Measurements from ENCODE around the gene CUX1. TPM values are rescaled to one million over a fixed set of nuclear protein-coding genes. Genes with fewer than 3 reads are reported as not detected.

Gene CUX1
- total RNA-seq, 1 donor from 2014 or later = 56.5 TPM

GRCh38 chr7:102096012-102096332 lies 278.5 kb downstream of the CUX1 start:
- H3K27ac Mint-ChIP-seq (ENCODE audit: unreplicated experiment) = no peak overlapping the region
- H3K27me3 Mint-ChIP-seq (ENCODE audit: unreplicated experiment) = no peaks in the 10 kb centered on the region
- peaks cover 3% of the 10 kb centered on the region for H3K9me3 Mint-ChIP-seq (ENCODE audit: unreplicated experiment)
- H3K36me3 Mint-ChIP-seq (ENCODE audit: unreplicated experiment) = no peaks in the 10 kb centered on the region
- TF ChIP-seq, protein P1, sequence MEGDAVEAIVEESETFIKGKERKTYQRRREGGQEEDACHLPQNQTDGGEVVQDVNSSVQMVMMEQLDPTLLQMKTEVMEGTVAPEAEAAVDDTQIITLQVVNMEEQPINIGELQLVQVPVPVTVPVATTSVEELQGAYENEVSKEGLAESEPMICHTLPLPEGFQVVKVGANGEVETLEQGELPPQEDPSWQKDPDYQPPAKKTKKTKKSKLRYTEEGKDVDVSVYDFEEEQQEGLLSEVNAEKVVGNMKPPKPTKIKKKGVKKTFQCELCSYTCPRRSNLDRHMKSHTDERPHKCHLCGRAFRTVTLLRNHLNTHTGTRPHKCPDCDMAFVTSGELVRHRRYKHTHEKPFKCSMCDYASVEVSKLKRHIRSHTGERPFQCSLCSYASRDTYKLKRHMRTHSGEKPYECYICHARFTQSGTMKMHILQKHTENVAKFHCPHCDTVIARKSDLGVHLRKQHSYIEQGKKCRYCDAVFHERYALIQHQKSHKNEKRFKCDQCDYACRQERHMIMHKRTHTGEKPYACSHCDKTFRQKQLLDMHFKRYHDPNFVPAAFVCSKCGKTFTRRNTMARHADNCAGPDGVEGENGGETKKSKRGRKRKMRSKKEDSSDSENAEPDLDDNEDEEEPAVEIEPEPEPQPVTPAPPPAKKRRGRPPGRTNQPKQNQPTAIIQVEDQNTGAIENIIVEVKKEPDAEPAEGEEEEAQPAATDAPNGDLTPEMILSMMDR (IDR thresholded peaks at IDR 0.05; ENCODE audit: partially characterized antibody, unreplicated experiment) = no peak
- DNase-seq = no peak
- H3K4me1 Mint-ChIP-seq (ENCODE audit: low read depth, unreplicated experiment) = peaks cover 7% of the 10 kb centered on the region
- H3K4me3 Mint-ChIP-seq (ENCODE audit: unreplicated experiment) = no peak overlapping the region

- H3K27ac Mint-ChIP-seq (ENCODE audit: unreplicated experiment) = no peak overlapping the region
- TF ChIP-seq, protein P1 (IDR thresholded peaks at IDR 0.05; ENCODE audit: partially characterized antibody, unreplicated experiment) = no peak
- no peaks in the 10 kb centered on the region for H3K27me3 Mint-ChIP-seq (ENCODE audit: unreplicated experiment)
- H3K9me3 Mint-ChIP-seq (ENCODE audit: unreplicated experiment) = peaks cover 3% of the 10 kb centered on the region
- peaks cover 7% of the 10 kb centered on the region for H3K4me1 Mint-ChIP-seq (ENCODE audit: low read depth, unreplicated experiment)
- H3K36me3 Mint-ChIP-seq (ENCODE audit: unreplicated experiment) = no peaks in the 10 kb centered on the region
- no peak for DNase-seq
- H3K4me3 Mint-ChIP-seq (ENCODE audit: unreplicated experiment) = no peak overlapping the region
These were observed 279.4 kb downstream of the CUX1 start for GRCh38 chr7:102096706-102097427.

GRCh38 chr7:102097601-102098161 lies 280.3 kb downstream of the CUX1 start:
- no peak overlapping the region for H3K27ac Mint-ChIP-seq (ENCODE audit: unreplicated experiment)
- no peaks in the 10 kb centered on the region for H3K27me3 Mint-ChIP-seq (ENCODE audit: unreplicated experiment)
- H3K4me3 Mint-ChIP-seq (ENCODE audit: unreplicated experiment) = no peak overlapping the region
- TF ChIP-seq, protein P1 (IDR thresholded peaks at IDR 0.05; ENCODE audit: partially characterized antibody, unreplicated experiment) = no peak
- peaks cover 7% of the 10 kb centered on the region for H3K4me1 Mint-ChIP-seq (ENCODE audit: low read depth, unreplicated experiment)
- no peaks in the 10 kb centered on the region for H3K36me3 Mint-ChIP-seq (ENCODE audit: unreplicated experiment)
- H3K9me3 Mint-ChIP-seq (ENCODE audit: unreplicated experiment) = peaks cover 3% of the 10 kb centered on the region
- no peak for DNase-seq

GRCh38 chr7:102098986-102099385 lies 281.6 kb downstream of the CUX1 start:
- peaks cover 3% of the 10 kb centered on the region for H3K9me3 Mint-ChIP-seq (ENCODE audit: unreplicated experiment)
- no peak overlapping the region for H3K27ac Mint-ChIP-seq (ENCODE audit: unreplicated experiment)
- no peak overlapping the region for H3K4me3 Mint-ChIP-seq (ENCODE audit: unreplicated experiment)
- H3K4me1 Mint-ChIP-seq (ENCODE audit: low read depth, unreplicated experiment) = peaks cover 8% of the 10 kb centered on the region
- H3K27me3 Mint-ChIP-seq (ENCODE audit: unreplicated experiment) = peaks cover 3% of the 10 kb centered on the region
- DNase-seq = no peak
- TF ChIP-seq, protein P1 (IDR thresholded peaks at IDR 0.05; ENCODE audit: partially characterized antibody, unreplicated experiment) = no peak
- H3K36me3 Mint-ChIP-seq (ENCODE audit: unreplicated experiment) = no peaks in the 10 kb centered on the region

DNA sequence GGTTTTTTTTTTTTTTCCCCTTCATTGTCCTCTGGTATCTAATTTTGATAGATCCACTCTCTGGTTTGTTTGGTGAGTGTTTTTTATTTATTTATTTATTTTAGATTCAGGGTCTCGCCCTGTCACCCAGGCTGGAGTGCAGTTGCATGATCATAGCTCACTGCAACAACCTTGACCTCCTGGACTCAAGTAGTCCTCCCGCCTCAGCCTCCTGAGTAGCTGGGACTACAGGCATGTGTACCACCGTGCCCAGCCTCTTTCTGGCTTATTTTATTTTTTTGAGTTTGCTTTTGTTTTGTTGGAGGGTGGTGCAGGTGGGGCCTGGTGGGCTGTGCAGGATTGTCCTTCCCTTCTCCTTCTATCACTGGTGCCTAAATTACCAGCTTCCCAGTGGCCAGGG lies 282.0 kb downstream of the CUX1 start:
- peaks cover 3% of the 10 kb centered on the region for H3K27me3 Mint-ChIP-seq (ENCODE audit: unreplicated experiment)
- H3K27ac Mint-ChIP-seq (ENCODE audit: unreplicated experiment) = no peak overlapping the region
- DNase-seq = no peak
- H3K4me1 Mint-ChIP-seq (ENCODE audit: low read depth, unreplicated experiment) = peaks cover 9% of the 10 kb centered on the region
- no peaks in the 10 kb centered on the region for H3K36me3 Mint-ChIP-seq (ENCODE audit: unreplicated experiment)
- no peak overlapping the region for H3K4me3 Mint-ChIP-seq (ENCODE audit: unreplicated experiment)
- TF ChIP-seq, protein P1 (IDR thresholded peaks at IDR 0.05; ENCODE audit: partially characterized antibody, unreplicated experiment) = no peak
- peaks cover 3% of the 10 kb centered on the region for H3K9me3 Mint-ChIP-seq (ENCODE audit: unreplicated experiment)
